Fibroblast of lung (primary cell): ENCODE results near the gene GRK5.

ENCODE experiments used
- EZH2 ChIP-seq: IDR thresholded peaks from 2 replicates; pipeline ENCODE4 v1.5.1; 2012; ENCODE audit warnings: low read length, control low read depth, mild to moderate bottlenecking; ENCODE audit errors: missing control alignments
- TF ChIP-seq, protein P1 (sequence below), 2 donors: IDR thresholded peaks in 1 of 2; conservative IDR thresholded peaks in 1 of 2; 1 replicate in 1 of 2; 2 replicates in 1 of 2; pipeline ENCODE4 v1.5.1; 2011 to 2012; ENCODE audit warnings: low read length in 2 of 2, control low read depth in 1 of 2, inconsistent platforms in 1 of 2, low read depth in 1 of 2, mild to moderate bottlenecking in 1 of 2

DNA sequence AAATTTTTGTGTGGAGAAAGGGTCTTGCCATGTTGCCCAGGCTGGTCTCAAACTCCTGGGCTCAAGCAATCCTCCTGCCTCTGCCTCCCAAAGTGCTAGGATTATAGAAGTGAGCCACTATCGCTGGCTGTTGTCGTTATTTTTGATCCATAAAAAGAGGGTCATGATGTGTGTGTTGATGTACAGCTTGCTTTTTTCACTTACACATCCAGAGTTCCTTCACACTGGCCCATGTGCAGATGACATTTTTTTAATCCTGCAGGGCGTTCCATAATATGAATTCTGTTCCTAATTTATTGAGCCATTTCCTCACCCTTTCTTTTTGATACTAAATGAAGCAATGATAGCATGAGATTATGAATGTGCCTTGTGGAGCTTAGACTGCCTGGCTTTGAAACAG lies 40.8 kb downstream of the GRK5 start:
- TF ChIP-seq EZH2 = no peak
- TF ChIP-seq, protein P1, sequence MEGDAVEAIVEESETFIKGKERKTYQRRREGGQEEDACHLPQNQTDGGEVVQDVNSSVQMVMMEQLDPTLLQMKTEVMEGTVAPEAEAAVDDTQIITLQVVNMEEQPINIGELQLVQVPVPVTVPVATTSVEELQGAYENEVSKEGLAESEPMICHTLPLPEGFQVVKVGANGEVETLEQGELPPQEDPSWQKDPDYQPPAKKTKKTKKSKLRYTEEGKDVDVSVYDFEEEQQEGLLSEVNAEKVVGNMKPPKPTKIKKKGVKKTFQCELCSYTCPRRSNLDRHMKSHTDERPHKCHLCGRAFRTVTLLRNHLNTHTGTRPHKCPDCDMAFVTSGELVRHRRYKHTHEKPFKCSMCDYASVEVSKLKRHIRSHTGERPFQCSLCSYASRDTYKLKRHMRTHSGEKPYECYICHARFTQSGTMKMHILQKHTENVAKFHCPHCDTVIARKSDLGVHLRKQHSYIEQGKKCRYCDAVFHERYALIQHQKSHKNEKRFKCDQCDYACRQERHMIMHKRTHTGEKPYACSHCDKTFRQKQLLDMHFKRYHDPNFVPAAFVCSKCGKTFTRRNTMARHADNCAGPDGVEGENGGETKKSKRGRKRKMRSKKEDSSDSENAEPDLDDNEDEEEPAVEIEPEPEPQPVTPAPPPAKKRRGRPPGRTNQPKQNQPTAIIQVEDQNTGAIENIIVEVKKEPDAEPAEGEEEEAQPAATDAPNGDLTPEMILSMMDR (conservative IDR thresholded peaks at IDR 0.05 in 1 of 2, IDR thresholded peaks at IDR 0.05 in 1 of 2; ENCODE audit: low read depth in 1 of 2, low read length in 2 of 2) = no peak
